OCI-M1 (cell line): Measurements from ENCODE around the gene BCAP31.
A peak's percentile ranks its signal among the peaks of the same experiment; 100 is the strongest.
"Not testable (repeated sequence)": the region's sequence is repeated elsewhere in the genome, so short reads cannot be mapped to it uniquely, and the experiment has no call there.

Source experiments
- DNase-seq: peaks from one replicate; lab custom pipeline; 2025; lab: John Stamatoyannopoulos, UW

The BCAP31 gene

GRCh38 chrX:153709726-153710674 lies 14.2 kb downstream of the BCAP31 start:
- no peak for DNase-seq

- DNase-seq, result peak; percentile 73
Observed at GRCh38 chrX:153708415-153708814, 15.8 kb downstream of the BCAP31 start.

GRCh38 chrX:153707406-153707805 lies 16.8 kb downstream of the BCAP31 start:
- DNase-seq, result no peak

GRCh38 chrX:153706799-153707198 lies 17.4 kb downstream of the BCAP31 start:
- DNase-seq, result no peak

- not testable (repeated sequence) for DNase-seq
Observed at GRCh38 chrX:153705403-153706060, 18.7 kb downstream of the BCAP31 start.

- DNase-seq, result not testable (repeated sequence)
Observed at GRCh38 chrX:153704631-153705402, 19.4 kb downstream of the BCAP31 start.

GRCh38 chrX:153704021-153704526 lies 20.1 kb downstream of the BCAP31 start:
- DNase-seq, result no peak

- DNase-seq, result no peak
Observed at GRCh38 chrX:153703036-153703370, 21.2 kb downstream of the BCAP31 start.

- no peak for DNase-seq
Observed at GRCh38 chrX:153702336-153703035, 21.7 kb downstream of the BCAP31 start.

- DNase-seq, result no peak
Observed at GRCh38 chrX:153701706-153702105, 22.5 kb downstream of the BCAP31 start.

GRCh38 chrX:153700967-153701366 lies 23.2 kb downstream of the BCAP31 start:
- no peak for DNase-seq

- no peak for DNase-seq
Observed at GRCh38 chrX:153700376-153700945, 23.7 kb downstream of the BCAP31 start.

GRCh38 chrX:153699784-153700371 lies 24.3 kb downstream of the BCAP31 start:
- not testable (repeated sequence) for DNase-seq

- DNase-seq, result not testable (repeated sequence)
Observed at GRCh38 chrX:153699210-153699783, 24.9 kb downstream of the BCAP31 start.

- DNase-seq, result no peak
Observed at GRCh38 chrX:153697924-153698865, 26.0 kb downstream of the BCAP31 start.

GRCh38 chrX:153696986-153697722 lies 27.0 kb downstream of the BCAP31 start:
- DNase-seq, result not testable (repeated sequence)

- DNase-seq, result not testable (repeated sequence)
Observed at GRCh38 chrX:153696538-153696937, 27.6 kb downstream of the BCAP31 start.

GRCh38 chrX:153696100-153696499 lies 28.1 kb downstream of the BCAP31 start:
- DNase-seq, result no peak
